Peyer's patch (tissue), 4 donors: ENCODE measurements around the gene NRXN3. TPM values are rescaled to one million over a fixed set of nuclear protein-coding genes. Genes with fewer than 3 reads are reported as not detected.

Experiments used
- DNase-seq, 3 donors: peaks; one replicate each; pipeline ENCODE4 v3.0.0-alpha.2; 2017 to 2019
- H3K27ac ChIP-seq, 4 donors: fragments of 200-600 bp; sonication (generic); one replicate each; pipeline ENCODE4 v1.5.1; 2016 to 2019
- H3K27me3 ChIP-seq, 2 donors: fragments of 200-600 bp; sonication (generic); one replicate each; pipeline ENCODE4 v1.5.1; 2019
- H3K36me3 ChIP-seq, 3 donors: fragments of 200-600 bp; sonication (generic); one replicate each; pipeline ENCODE4 v1.5.1; 2016 to 2019
- H3K4me1 ChIP-seq, 4 donors: fragments of 200-600 bp; sonication (generic); one replicate each; pipeline ENCODE4 v1.5.1; 2016 to 2019
- H3K4me3 ChIP-seq, 4 donors: fragments of 200-600 bp; sonication (generic); 1 replicate in 3 of 4; 2 replicates in 1 of 4; pipeline ENCODE4 v1.5.1; 2016 to 2019; ENCODE audit warnings: mild to moderate bottlenecking in 1 of 4
- H3K9me3 ChIP-seq, 4 donors: fragments of 200-600 bp; sonication (generic); one replicate each; pipeline ENCODE4 v1.5.1; 2016 to 2019; ENCODE audit warnings: mild to moderate bottlenecking in 1 of 4
- CTCF ChIP-seq, 6 experiments: fragments of 450-650 bp in 4 of 6; fragments of 200-600 bp in 2 of 6; sonication (generic) in 1 of 6; IDR thresholded peaks; one replicate each; pipeline ENCODE4 v1.5.1; 2017 to 2019; ENCODE audit warnings: antibody characterized with exemption in 6 of 6, mild to moderate bottlenecking in 3 of 6, moderate library complexity in 1 of 6
- POLR2A ChIP-seq, 2 donors: fragments of 450-650 bp; IDR thresholded peaks; one replicate each; pipeline ENCODE4 v1.5.1; 2017; ENCODE audit warnings: antibody characterized with exemption in 2 of 2, mild to moderate bottlenecking in 2 of 2, moderate library complexity in 2 of 2
- total RNA-seq, 4 donors: library from RNA; depleted of rRNA; stranded (reverse); fragments of >200 nt; gene quantifications; one replicate each; pipeline ENCODE4 v1.1.0, GENCODE V29; 2016

The NRXN3 gene
- total RNA-seq, 4 donors from 2014 or later: 1.6 to 10.2 (median 4.4) TPM

- no peak for DNase-seq
Measured at GRCh38 chr14:79448960-79449359, 1278.8 kb downstream of the NRXN3 start.

GRCh38 chr14:79451601-79452000 is 1281.4 kb downstream of the NRXN3 start:
- no peaks in the 10 kb centered on the region for H3K9me3 ChIP-seq
- no peaks in the 10 kb centered on the region for H3K27me3 ChIP-seq
- H3K27ac ChIP-seq: no peak overlapping the region
- no peak for DNase-seq
- H3K4me1 ChIP-seq: no peaks in the 10 kb centered on the region
- H3K4me3 ChIP-seq: no peak overlapping the region
- no peaks in the 10 kb centered on the region for H3K36me3 ChIP-seq
- TF ChIP-seq CTCF (IDR thresholded peaks at IDR 0.05) (no peak), POLR2A (IDR thresholded peaks at IDR 0.05) (no peak)

More at GRCh38 chr14:79448960-79449359, 1278.8 kb downstream of the NRXN3 start:
- no peaks in the 10 kb centered on the region for H3K4me1 ChIP-seq
- no peaks in the 10 kb centered on the region for H3K27me3 ChIP-seq
- no peaks in the 10 kb centered on the region for H3K9me3 ChIP-seq
- no peak overlapping the region for H3K4me3 ChIP-seq
- H3K36me3 ChIP-seq: no peaks in the 10 kb centered on the region
- no peak overlapping the region for H3K27ac ChIP-seq
- TF ChIP-seq CTCF (IDR thresholded peaks at IDR 0.05): no peak
- no peak for TF ChIP-seq POLR2A (IDR thresholded peaks at IDR 0.05)

- DNase-seq: no peak
- no peak for TF ChIP-seq POLR2A (IDR thresholded peaks at IDR 0.05)
- TF ChIP-seq CTCF (IDR thresholded peaks at IDR 0.05): no peak
- no peaks in the 10 kb centered on the region for H3K9me3 ChIP-seq
Measured at GRCh38 chr14:79453276-79453675, 1283.1 kb downstream of the NRXN3 start.

GRCh38 chr14:79464468-79464867 is 1294.3 kb downstream of the NRXN3 start:
- no peak overlapping the region for H3K27ac ChIP-seq
- H3K9me3 ChIP-seq: no peaks in the 10 kb centered on the region
- H3K4me1 ChIP-seq: no peaks in the 10 kb centered on the region
- H3K27me3 ChIP-seq: no peaks in the 10 kb centered on the region
- TF ChIP-seq CTCF (IDR thresholded peaks at IDR 0.05) (no peak), POLR2A (IDR thresholded peaks at IDR 0.05) (no peak)
- DNase-seq: no peak
- no peak overlapping the region for H3K4me3 ChIP-seq
- no peaks in the 10 kb centered on the region for H3K36me3 ChIP-seq

More at GRCh38 chr14:79453276-79453675, 1283.1 kb downstream of the NRXN3 start:
- Histone ChIP-seq H3K4me1 (no peaks in the 10 kb centered on the region), H3K4me3 (no peak overlapping the region), H3K27ac (no peak overlapping the region), H3K36me3 (no peaks in the 10 kb centered on the region), H3K27me3 (no peaks in the 10 kb centered on the region)

- H3K36me3 ChIP-seq: no peaks in the 10 kb centered on the region
- H3K4me1 ChIP-seq: no peaks in the 10 kb centered on the region
- H3K9me3 ChIP-seq: no peaks in the 10 kb centered on the region
- no peak for DNase-seq
- TF ChIP-seq POLR2A (IDR thresholded peaks at IDR 0.05): no peak
- TF ChIP-seq CTCF (IDR thresholded peaks at IDR 0.05): no peak
- no peak overlapping the region for H3K4me3 ChIP-seq
- no peak overlapping the region for H3K27ac ChIP-seq
- H3K27me3 ChIP-seq: no peaks in the 10 kb centered on the region
Measured at GRCh38 chr14:79465651-79466050, 1295.5 kb downstream of the NRXN3 start.

- Histone ChIP-seq H3K4me3 (no peak overlapping the region), H3K36me3 (no peaks in the 10 kb centered on the region), H3K27ac (no peak overlapping the region), H3K4me1 (no peaks in the 10 kb centered on the region), H3K9me3 (no peaks in the 10 kb centered on the region), H3K27me3 (no peaks in the 10 kb centered on the region)
- TF ChIP-seq POLR2A (IDR thresholded peaks at IDR 0.05) (no peak), CTCF (IDR thresholded peaks at IDR 0.05) (no peak)
- no peak for DNase-seq
Measured at GRCh38 chr14:79466938-79467527, 1296.9 kb downstream of the NRXN3 start.
